SIG-M5 (cell line): ENCODE measurements around the gene SPAG17.
A peak's percentile ranks its signal among the peaks of the same experiment; 100 is the strongest.
"Not testable (repeated sequence)": the region's sequence is repeated elsewhere in the genome, so short reads cannot be mapped to it uniquely, and the experiment has no call there.

Source experiments
- DNase-seq: peaks from one replicate; lab custom pipeline; 2025; lab: John Stamatoyannopoulos, UW

Gene SPAG17

DNA sequence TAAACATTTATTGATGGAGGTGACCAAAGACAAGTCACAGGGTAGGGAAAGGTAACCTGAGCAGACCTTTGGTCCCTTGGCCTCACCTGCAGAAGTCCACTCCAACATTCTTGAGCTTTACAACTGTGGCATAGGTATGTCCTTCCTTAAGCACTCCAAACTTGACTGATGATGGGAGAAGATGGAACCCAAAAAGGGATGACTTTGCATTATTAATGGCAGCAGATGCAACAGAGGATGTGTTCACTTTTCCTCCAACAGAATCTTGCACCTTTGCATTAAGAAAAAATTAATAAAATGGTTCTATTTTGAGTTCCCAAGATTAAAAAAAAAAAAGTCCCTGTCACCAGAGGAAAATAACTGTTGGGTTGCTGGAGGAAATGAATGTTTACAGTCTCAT is 213.3 kb downstream of the SPAG17 start:
- DNase-seq: no peak

DNA sequence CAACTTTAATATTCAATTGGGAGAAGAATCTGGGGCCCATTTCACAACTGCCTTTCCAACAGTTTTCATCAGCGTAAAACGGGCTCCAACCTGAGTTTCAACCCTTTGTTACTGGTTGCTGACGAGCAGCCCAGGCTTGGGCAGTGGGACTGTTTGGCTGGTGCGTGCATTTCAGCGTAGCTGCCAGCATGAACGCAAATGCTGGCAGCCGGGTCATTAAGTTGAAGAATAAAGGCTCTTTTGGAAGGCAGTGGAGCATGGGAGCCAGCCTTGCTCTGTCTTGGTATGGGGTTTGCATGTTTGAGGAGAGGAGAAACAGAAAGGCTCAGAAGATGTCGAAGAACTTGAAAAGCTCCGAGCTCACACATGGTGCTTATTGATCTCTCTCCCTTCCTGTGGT is 214.8 kb downstream of the SPAG17 start:
- no peak for DNase-seq

DNA sequence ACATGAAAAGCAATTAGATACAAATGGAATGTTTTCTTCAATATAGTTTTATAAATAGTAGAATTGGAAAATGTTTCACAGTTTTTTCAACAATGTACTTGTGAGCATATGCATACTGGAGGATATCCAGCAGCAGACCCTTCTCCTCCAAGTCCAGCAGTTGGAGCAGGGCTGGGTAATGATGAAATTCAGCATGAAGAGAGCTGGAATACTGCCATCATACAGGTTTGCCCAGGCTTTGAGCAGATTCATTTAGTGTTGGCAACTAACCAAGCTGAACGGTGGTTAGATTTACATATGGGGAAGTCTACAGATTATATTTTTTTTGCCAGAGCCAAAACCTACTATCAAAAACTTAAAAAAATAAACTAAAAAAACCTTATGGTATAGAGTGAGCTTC is 217.1 kb downstream of the SPAG17 start:
- no peak for DNase-seq

DNA sequence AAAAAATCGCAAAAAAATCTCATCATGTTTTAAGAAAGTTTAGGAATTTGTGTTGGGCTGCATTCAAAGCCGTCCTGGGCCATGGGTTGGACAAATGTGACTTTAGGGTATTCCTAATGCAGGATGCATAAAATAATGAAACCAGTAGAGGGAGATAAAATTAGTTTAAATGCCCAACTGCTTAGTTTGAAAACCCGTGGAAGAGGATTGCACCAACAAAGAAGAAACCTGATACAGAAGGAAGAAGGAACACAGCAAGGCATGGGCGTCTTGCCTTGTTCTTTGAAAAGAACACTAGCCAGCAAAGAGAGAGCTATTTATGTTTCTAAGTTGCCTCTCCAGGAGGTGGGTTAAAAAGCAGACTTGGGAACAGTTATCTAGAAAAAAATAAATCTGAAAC is 217.6 kb downstream of the SPAG17 start:
- no peak for DNase-seq

DNA sequence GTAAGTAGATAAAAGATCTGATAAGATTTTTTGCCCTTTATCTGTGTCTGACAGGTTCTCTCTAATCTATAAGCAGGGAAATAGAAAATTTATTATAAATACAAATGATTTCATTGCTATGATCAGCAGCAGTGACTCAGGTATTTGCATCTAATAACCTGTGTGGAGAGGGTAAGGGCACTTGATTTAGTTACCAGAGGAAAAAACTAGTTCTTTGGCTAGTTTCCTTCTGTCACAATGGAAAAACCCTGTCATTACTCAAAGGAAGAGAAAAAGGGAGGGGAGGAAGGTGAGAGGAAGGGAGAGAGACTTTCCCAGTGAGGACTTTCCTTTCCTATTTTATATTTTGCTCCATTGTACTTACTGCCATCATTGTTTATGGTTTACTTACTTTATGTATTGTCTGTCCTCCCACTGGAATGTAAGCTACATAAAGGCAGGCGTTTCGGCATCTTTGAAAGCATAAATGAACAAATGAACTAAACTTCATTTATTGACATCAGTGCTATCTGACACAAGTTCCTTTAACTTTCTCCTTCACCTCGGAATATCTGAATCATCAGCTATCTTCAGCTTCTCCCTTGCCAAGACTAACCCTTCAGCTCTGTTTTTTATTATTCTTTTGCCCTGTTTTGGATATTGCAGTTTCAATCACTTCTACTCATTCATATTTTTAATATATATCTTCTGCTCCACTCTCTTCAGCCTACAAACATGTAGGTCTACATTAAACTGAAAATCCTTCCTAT is 220.6 kb downstream of the SPAG17 start:
- no peak for DNase-seq

DNA sequence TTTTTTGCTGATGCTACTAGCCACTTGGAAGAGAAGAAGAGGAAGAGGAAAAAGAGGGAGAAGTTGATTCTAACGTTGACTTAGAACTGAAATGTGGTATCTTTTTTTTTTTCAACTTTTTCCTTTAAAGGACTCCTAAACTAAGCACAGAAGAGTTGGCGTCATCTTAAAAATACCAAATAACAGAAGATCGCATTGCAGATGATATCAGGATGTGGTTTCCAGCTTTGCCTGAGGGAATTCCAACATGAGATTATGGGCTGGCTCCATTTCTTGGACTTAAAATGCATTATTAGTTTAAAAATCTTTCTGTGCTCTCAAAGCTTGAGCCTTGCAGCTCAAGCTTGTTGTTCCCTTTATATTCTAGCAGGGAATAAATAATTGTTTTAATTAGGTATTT is 225.7 kb downstream of the SPAG17 start:
- DNase-seq: no peak

DNA sequence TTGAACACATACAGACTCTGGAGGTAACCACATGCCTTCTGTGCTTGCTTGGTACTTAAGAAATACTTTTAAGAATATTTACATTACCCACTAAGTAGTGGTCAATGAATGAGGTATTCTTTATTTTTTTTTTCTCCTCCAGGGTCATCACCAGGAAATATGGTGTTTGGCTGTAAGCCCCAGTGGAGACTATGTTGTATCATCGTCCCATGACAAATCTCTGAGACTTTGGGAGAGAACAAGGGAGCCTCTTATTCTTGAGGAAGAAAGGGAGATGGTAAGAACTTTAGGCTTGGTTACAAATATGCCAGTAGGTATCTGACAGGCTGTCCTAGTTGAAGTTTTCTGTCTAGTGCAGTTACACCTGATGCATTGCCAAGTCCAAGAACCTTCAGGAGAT is 232.6 kb downstream of the SPAG17 start:
- DNase-seq: no peak

DNA sequence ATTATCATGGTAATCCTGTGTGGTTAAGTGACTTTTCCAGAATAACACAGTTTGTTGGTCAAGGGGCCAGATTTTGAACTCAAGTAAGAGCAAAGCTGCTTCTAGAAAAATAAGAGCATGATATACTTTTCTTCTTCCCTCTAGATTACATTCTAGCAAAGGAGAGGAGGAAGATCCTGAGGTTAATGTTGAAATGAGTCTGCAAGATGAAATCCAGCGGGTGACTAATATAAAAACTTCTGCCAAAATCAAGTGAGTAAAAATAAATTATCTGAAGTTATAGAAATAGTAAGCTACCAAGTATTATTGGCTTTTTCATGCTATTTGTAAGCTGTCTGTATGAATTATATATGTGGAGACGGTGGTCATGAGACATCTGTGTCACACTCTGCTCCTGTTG is 242.7 kb downstream of the SPAG17 start:
- DNase-seq: no peak

DNA sequence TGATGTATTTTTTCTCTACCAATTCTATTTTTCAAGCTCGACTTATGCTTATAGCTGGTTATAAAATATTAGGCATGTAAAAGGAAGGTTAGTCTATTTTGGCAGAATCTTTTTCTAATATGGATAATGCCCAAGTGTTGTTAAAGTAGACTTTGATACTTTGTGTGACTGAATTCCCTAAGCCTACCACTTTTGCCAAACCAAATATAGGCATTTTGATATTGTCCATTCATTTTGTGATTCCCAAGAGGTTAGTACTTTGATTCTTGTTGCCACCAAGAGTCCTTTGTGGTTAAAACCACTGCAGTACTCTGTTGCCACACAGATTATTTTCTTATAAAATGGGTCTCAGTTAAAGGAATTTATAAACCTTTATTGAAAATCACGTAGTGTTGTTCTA is 251.3 kb downstream of the SPAG17 start:
- DNase-seq: no peak

DNA sequence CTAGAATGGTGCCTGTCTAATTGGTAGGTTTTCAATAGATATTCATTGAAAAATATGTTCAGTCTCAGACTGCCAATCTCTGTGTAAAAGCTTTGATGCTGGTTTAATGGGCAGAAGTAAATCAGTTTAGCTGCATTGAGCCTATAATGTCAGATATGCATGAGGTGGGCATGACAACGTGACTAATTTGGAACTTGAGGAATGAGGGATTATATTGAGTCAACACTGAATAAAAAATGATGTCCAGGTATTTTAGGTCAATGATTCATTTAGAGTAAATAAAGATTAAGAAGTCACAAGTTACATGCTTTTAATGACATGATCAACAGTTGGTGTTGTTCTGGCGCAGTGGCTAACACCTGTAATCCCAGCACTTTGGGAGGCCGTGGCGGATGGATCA is 252.5 kb downstream of the SPAG17 start:
- DNase-seq: no peak

DNA sequence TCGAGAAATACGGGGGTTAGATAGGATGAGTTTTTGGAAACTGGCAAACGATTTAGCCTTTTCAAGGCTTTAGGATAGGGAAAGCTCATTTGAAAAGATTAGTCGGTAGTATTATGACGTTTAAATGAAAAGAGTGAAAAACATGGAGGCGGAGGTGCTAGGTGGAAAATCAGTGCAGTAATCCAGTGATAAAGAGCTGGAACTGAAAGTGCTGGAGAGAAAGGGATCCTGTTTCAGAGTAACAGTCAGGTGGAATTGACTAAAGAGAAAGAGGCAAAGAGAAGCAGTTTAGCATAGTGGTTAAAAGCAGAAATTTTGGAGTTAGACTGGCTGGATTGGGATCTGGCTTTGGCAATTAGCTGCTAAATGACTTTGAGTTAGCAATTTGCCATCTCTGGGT is 254.5 kb downstream of the SPAG17 start:
- no peak for DNase-seq

DNA sequence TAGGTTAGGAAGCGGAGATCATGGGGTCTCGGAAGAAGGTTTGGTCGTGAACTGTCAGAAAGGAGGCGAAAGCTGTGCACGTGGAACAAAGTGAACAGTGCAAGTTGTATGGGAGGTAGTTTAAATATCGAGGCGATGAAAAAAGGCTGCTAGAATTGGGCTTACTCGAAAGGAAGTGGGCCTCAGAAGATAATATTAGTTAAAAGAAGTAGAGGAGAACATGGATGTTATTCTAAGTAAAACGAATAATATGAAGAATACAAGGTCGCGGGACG is 254.9 kb downstream of the SPAG17 start:
- DNase-seq: no peak

DNA sequence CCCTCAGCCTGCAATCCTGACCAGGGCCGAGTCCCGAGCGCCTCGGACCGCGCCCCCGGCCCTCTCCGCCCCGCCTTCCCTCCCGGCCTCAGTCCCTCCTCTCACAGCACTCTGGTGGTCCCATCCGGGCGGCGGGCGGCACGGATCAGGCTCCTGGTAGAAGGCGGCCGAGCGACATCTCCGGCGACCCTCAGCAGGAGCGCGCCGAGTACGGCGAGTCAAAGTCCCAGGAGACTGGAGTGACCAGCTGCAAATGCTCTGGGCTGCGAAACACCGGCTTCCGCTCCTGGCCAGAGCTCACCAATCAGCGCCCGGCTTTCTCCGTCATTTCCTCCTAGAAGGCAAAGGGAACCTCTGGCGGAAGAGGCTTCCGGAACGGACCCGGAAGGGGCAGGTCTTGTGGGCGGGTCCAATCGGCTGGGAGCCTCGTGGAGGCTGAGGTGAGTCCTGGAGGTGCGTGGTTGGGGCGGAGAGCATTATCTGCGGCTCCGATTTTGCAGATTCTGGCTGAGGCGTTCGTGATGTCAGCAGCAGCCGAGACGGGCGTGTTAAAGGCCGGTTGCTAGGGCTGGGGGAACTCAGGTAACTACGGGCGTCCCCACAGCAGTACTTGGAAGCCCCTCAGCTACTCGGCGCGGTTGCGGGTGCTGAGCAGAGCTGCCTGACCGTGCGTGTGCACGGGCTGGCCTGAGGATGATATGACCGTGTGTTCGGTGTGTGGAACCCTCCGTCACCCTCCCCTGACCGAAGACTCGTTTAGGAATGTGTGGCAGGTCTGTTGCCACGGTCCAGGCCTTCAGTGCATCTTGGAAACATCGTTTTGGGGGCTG is 255.5 kb downstream of the SPAG17 start, which contains the start of the genes GDAP2 and WDR3:
Gene GDAP2, minus strand, starts transcription at position 279 of the 830 bp plus-strand sequence. CDS start 9,264 bp downstream, outside the sequence.
Gene WDR3, plus strand, starts transcription at position 397 of the 830 bp plus-strand sequence. CDS start 3,581 bp downstream, outside the sequence.
- DNase-seq: peak; percentile 81

DNA sequence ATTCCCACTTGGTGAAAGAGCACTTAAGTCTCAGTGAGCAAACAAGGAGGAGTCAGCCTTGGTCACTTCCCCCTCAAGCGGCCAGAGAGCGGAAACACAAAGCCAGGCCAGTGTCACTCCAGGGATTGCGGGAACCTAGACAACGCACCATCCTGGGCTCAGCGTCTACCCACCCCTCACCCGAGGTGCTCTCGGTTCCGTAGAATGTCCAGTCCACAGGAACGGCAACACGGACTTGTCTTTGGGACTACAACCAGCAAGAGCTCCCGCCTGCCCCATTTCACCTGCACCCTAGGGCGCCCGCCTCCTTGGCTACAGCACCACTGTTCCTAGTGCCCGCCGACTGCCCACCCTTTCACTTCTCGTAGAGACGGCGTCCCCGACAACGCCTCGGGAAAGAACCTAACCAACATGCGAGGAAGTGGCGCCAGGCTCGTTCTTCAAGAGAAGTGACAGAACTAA is 256.1 kb downstream of the SPAG17 start:
- no peak for DNase-seq

DNA sequence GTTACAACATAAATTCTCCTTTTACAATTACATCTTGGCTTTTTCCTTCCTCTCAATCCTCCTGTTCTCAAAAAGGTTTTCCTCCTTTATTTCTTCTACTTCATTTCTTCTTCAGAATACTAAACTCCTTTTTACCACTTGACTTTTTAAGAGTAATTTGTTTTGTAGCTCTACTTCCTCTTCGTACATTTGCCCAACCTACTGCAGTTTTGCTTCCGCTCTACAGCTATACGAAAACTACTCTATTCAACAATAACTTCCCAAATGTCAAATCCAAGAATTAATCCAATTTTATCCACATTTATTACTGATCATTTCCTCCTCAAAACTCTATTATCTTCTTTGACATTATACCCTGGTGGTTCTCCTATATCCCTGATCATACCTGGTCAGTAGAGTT is 259.0 kb downstream of the SPAG17 start:
- DNase-seq: no peak

DNA sequence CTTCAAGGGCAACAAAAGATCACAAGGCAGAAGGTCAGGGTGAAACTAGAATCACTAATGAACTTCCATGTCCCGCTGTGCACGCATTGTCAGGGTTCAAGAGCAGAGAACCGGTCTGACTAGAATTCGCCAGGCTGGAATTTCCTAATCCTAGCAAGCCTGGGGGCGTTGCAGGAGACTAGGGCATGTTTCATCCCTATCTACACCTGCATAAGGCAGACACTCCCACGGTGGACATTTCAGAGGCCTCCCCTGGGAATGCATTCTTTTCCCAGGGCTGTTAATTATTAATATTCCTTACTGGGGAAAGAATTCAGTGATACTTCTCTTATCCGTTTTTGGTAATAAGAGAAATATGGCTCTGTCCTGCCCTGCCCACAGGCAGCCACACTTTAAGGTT is 262.3 kb downstream of the SPAG17 start:
- DNase-seq: not testable (repeated sequence)

DNA sequence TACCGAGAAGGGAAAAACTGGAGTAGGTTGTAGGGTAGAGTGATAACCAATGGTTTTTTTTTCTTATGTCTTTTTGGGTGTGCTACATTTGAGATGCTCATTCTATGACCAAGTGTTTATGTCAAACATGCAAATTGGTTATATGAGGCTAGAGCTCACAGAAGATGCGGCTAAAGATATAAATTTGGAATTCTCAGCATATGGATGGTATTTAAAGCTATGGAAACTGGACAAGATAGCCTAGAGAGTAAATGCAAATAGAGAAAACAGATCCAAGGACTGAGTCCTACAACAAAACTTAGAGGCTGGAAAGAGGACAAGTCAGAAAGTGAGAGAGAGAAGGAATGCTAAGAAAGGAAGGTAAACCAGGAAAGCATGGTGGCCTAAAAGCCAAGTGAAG is 263.0 kb downstream of the SPAG17 start:
- DNase-seq: no peak

DNA sequence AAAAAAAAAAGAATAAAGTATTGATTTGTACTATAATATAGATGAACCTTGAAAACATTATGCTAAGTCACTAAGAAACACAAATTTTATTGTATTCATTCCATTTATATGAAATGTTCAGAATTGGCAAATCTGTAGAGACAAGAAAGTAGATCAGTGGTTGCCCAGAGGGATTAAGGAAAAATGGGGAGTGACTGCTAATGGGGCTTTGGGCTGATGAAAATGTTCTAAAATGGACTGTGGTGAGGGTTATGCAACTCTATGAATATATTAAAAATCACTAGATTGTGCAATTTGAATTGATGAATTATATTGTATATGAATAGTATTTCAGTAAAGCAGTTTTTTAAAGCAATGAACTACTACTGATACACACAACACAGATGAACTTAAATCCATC is 265.7 kb downstream of the SPAG17 start:
- no peak for DNase-seq

DNA sequence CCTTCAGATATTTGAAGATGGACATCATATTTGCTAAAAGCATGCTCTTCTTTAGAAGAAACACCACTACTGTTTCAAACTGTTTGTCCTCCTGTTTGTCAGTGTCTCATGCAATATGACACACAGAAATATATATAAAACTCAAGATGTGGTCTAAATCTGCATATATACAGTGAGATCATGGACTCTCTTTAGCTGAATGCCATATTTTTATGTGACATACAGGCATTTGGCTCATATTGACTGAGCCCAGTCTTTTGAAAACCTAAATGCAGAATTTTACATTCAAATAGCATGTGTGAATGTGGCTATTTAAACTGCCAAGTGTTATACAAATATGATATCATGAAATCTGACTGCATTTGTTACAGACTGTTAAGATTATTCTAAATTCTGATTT is 274.0 kb downstream of the SPAG17 start:
- no peak for DNase-seq

DNA sequence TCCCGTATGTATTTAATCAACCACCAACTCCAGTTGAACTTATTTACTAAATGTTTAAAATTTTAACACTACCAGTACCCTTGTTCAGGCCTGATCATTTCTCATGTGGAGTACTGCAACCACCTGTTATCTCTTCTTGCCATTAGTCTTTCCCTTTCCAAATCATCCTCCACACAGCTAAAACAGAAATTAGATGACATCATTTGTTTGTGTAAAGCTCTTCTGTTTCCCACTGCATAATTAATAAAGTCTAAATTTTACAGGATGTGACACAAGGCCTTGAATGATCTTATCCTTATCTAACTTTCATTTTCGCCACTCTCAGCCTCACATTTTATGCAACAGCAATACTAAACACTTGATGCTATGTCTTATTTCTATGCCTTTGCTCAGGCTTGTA is 280.0 kb downstream of the SPAG17 start:
- DNase-seq: no peak

DNA sequence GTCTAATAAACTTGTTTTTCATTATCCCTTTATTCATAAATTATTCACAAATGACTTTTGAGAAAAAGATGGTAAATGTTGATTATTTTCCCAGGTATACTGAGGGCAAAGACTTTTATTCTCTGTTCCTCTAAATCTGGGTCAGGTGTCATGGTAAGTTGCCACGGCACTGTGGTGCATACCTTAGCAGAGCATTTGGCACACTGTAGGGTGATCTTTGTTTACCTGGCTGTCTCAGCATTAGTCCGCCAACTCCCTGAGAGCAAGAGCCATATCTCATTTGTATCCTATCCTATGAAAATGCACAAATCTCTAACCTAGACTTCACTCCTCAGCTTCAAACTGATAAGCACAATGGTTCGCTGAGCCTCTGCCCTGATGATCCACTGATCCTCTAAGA is 280.5 kb downstream of the SPAG17 start:
- no peak for DNase-seq
